Astrocyte (in vitro differentiated cells and primary cell): ENCODE measurements around the gene UBE2F. TPM values are rescaled to one million over a fixed set of nuclear protein-coding genes. Genes with fewer than 3 reads are reported as not detected.
"Not testable (repeated sequence)": the region's sequence is repeated elsewhere in the genome, so short reads cannot be mapped to it uniquely, and the experiment has no call there.

Source experiments
- DNase-seq: peaks from one replicate; pipeline ENCODE4 v3.0.0-alpha.2; 2010; ENCODE audit warnings: low read depth
- FAIRE-seq: peaks from 2 replicates; lab custom pipeline; 2011; peaks lifted over from hg19 to GRCh38; lab: Jason Lieb, UNC
- H2AFZ ChIP-seq: 2 replicates; pipeline ENCODE4 v1.6.0; 2012; ENCODE audit warnings: low read depth, low read length, inconsistent platforms
- H3K27ac ChIP-seq: 2 replicates; pipeline ENCODE4 v1.5.1; 2011; ENCODE audit warnings: low read depth, low read length, inconsistent platforms
- H3K27me3 ChIP-seq: 2 replicates; pipeline ENCODE4 v1.6.0; 2011; ENCODE audit warnings: low read length, inconsistent platforms; ENCODE audit not compliant: insufficient read depth
- H3K36me3 ChIP-seq: 2 replicates; pipeline ENCODE4 v1.5.1; 2011; ENCODE audit warnings: low read length, inconsistent platforms; ENCODE audit not compliant: insufficient read depth
- H3K4me1 ChIP-seq: 2 replicates; pipeline ENCODE4 v1.5.1; 2011; ENCODE audit warnings: low read length, inconsistent platforms; ENCODE audit not compliant: insufficient read depth
- H3K4me2 ChIP-seq: 2 replicates; pipeline ENCODE4 v1.6.0; 2012; ENCODE audit warnings: low read length, inconsistent platforms
- H3K4me3 ChIP-seq: 2 replicates; pipeline ENCODE4 v1.5.1; 2011; ENCODE audit warnings: low read depth, mild to moderate bottlenecking, low read length, inconsistent platforms; ENCODE audit not compliant: insufficient read depth
- H3K79me2 ChIP-seq: 2 replicates; pipeline ENCODE4 v1.6.0; 2012; ENCODE audit warnings: mild to moderate bottlenecking, low read length, inconsistent platforms; ENCODE audit not compliant: insufficient read depth
- H3K9ac ChIP-seq: 2 replicates; pipeline ENCODE4 v1.6.0; 2012; ENCODE audit warnings: mild to moderate bottlenecking, low read length, inconsistent platforms
- H3K9me3 ChIP-seq: 2 replicates; pipeline ENCODE4 v1.5.1; 2012; ENCODE audit warnings: low read depth, mild to moderate bottlenecking, low read length, inconsistent platforms; ENCODE audit not compliant: insufficient read depth
- H4K20me1 ChIP-seq: 2 replicates; pipeline ENCODE4 v1.6.0; 2012; ENCODE audit warnings: low read length, inconsistent platforms; ENCODE audit not compliant: insufficient read depth
- H3K27ac Mint-ChIP-seq: one replicate; pipeline ENCODE4 v1.8.0; 2021; ENCODE audit warnings: mild to moderate bottlenecking, mixed read lengths; ENCODE audit not compliant: unreplicated experiment
- H3K27me3 Mint-ChIP-seq: one replicate; pipeline ENCODE4 v1.8.0; 2021; ENCODE audit warnings: low read depth, mixed read lengths; ENCODE audit not compliant: unreplicated experiment
- H3K36me3 Mint-ChIP-seq: one replicate; pipeline ENCODE4 v1.8.0; 2021; ENCODE audit warnings: low read depth, mixed read lengths; ENCODE audit not compliant: unreplicated experiment
- H3K4me1 Mint-ChIP-seq: one replicate; pipeline ENCODE4 v1.8.0; 2021; ENCODE audit warnings: low read depth, mixed read lengths; ENCODE audit not compliant: unreplicated experiment
- H3K4me3 Mint-ChIP-seq: one replicate; pipeline ENCODE4 v1.8.0; 2021; ENCODE audit warnings: mild to moderate bottlenecking, moderate library complexity, mixed read lengths; ENCODE audit not compliant: unreplicated experiment
- H3K9me3 Mint-ChIP-seq: one replicate; pipeline ENCODE4 v1.8.0; 2021; ENCODE audit warnings: mild to moderate bottlenecking, mixed read lengths; ENCODE audit not compliant: unreplicated experiment
- EZH2 ChIP-seq: IDR thresholded peaks from 2 replicates; pipeline ENCODE4 v1.6.1; 2012; ENCODE audit warnings: mild to moderate bottlenecking, low read length, inconsistent platforms; ENCODE audit not compliant: insufficient read depth
- total RNA-seq: library from RNA; stranded (reverse); gene quantifications from 2 replicates; pipeline ENCODE4 v1.2.1, GENCODE V29; 2021
- TF ChIP-seq, protein P1 (sequence below): IDR thresholded peaks from 2 replicates; pipeline ENCODE4 v1.5.1; 2011; ENCODE audit warnings: low read depth, mild to moderate bottlenecking, inconsistent platforms, low read length, moderate library complexity; ENCODE audit not compliant: insufficient read depth

The UBE2F gene
- total RNA-seq, 1 donor from 2014 or later, result 67.1 TPM

- DNase-seq (peak; percentile 12), FAIRE-seq (peak; percentile 64)
- H3K4me3 ChIP-seq, result no peak overlapping the region
- no peak overlapping the region for H3K4me2 ChIP-seq
- no peak for TF ChIP-seq EZH2
- TF ChIP-seq, protein P1, sequence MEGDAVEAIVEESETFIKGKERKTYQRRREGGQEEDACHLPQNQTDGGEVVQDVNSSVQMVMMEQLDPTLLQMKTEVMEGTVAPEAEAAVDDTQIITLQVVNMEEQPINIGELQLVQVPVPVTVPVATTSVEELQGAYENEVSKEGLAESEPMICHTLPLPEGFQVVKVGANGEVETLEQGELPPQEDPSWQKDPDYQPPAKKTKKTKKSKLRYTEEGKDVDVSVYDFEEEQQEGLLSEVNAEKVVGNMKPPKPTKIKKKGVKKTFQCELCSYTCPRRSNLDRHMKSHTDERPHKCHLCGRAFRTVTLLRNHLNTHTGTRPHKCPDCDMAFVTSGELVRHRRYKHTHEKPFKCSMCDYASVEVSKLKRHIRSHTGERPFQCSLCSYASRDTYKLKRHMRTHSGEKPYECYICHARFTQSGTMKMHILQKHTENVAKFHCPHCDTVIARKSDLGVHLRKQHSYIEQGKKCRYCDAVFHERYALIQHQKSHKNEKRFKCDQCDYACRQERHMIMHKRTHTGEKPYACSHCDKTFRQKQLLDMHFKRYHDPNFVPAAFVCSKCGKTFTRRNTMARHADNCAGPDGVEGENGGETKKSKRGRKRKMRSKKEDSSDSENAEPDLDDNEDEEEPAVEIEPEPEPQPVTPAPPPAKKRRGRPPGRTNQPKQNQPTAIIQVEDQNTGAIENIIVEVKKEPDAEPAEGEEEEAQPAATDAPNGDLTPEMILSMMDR, result no peak
- H3K9me3 ChIP-seq, result peaks cover 2% of the 10 kb centered on the region
- H4K20me1 ChIP-seq, result no peaks in the 10 kb centered on the region
- H3K9me3 Mint-ChIP-seq, result peaks cover 2% of the 10 kb centered on the region
- H2AFZ ChIP-seq, result no peak overlapping the region
- no peak overlapping the region for H3K27ac Mint-ChIP-seq
- no peak overlapping the region for H3K4me3 Mint-ChIP-seq
- no peak overlapping the region for H3K27ac ChIP-seq
- H3K4me1 ChIP-seq, result no peaks in the 10 kb centered on the region
- no peaks in the 10 kb centered on the region for H3K4me1 Mint-ChIP-seq
- H3K36me3 ChIP-seq, result no peaks in the 10 kb centered on the region
- H3K27me3 ChIP-seq, result no peaks in the 10 kb centered on the region
- H3K79me2 ChIP-seq, result no peaks in the 10 kb centered on the region
- H3K27me3 Mint-ChIP-seq, result no peaks in the 10 kb centered on the region
- peaks cover 2% of the 10 kb centered on the region for H3K36me3 Mint-ChIP-seq
- no peak overlapping the region for H3K9ac ChIP-seq
Measured at GRCh38 chr2:238053191-238053776, 86.5 kb downstream of the UBE2F start.

DNA sequence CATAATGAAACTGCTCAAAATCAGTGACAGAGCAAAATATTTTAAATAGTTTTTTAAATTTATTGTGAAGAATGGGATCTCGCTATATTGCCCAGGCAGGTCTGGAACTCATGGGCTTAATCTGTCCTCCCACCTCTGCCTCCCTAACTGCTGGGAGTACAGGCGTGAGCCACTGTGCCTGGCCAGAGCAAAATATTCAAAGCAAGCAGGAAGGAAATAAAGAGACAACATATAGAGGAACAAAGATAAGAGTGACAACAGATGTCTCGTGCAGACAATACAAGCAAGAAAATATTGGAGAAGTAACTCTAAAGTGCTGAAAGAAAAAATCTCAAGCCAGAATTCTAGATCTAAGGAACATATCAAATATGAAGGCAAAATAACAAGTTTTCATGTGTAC is 89.0 kb downstream of the UBE2F start:
- H3K9me3 ChIP-seq, result peaks cover 2% of the 10 kb centered on the region
- no peaks in the 10 kb centered on the region for H3K27me3 Mint-ChIP-seq
- no peaks in the 10 kb centered on the region for H4K20me1 ChIP-seq
- H3K4me2 ChIP-seq, result no peak overlapping the region
- DNase-seq, result no peak
- H3K27ac ChIP-seq, result no peak overlapping the region
- H3K4me1 ChIP-seq, result peaks cover 4% of the 10 kb centered on the region
- H3K4me3 ChIP-seq, result no peak overlapping the region
- peaks cover 4% of the 10 kb centered on the region for H3K36me3 Mint-ChIP-seq
- H3K79me2 ChIP-seq, result no peaks in the 10 kb centered on the region
- H3K27ac Mint-ChIP-seq, result no peak overlapping the region
- TF ChIP-seq, protein P1, result no peak
- TF ChIP-seq EZH2, result no peak
- peaks cover 4% of the 10 kb centered on the region for H3K9me3 Mint-ChIP-seq
- H3K36me3 ChIP-seq, result no peaks in the 10 kb centered on the region
- H3K9ac ChIP-seq, result no peak overlapping the region
- H2AFZ ChIP-seq, result no peak overlapping the region
- H3K4me3 Mint-ChIP-seq, result no peak overlapping the region
- no peaks in the 10 kb centered on the region for H3K27me3 ChIP-seq
- H3K4me1 Mint-ChIP-seq, result peaks cover 3% of the 10 kb centered on the region
- no peak for FAIRE-seq

- H3K36me3 Mint-ChIP-seq, H3K9me3 ChIP-seq, H2AFZ ChIP-seq, FAIRE-seq, H3K9me3 Mint-ChIP-seq, H3K4me3 ChIP-seq, H3K36me3 ChIP-seq, H3K4me1 ChIP-seq, H3K27me3 Mint-ChIP-seq, DNase-seq, H3K9ac ChIP-seq, H3K79me2 ChIP-seq, H3K27ac ChIP-seq, H3K4me1 Mint-ChIP-seq, H3K4me2 ChIP-seq, H3K4me3 Mint-ChIP-seq, H4K20me1 ChIP-seq, H3K27ac Mint-ChIP-seq, H3K27me3 ChIP-seq: not testable (repeated sequence)
Measured at GRCh38 chr2:238057696-238058575, 91.1 kb downstream of the UBE2F start.
